Kidney (tissue), 14 donors: ENCODE data around the gene LYZ. TPM values are rescaled to one million over a fixed set of nuclear protein-coding genes. Genes with fewer than 3 reads are reported as not detected.

Source experiments
- DNase-seq, 5 donors: peaks; one replicate each; pipeline ENCODE4 v3.0.0-alpha.2; 2013 to 2020
- FAIRE-seq: peaks from 2 replicates; lab custom pipeline; 2012; peaks lifted over from hg19 to GRCh38; lab: Jason Lieb, UNC
- H3K27ac ChIP-seq, 2 donors: one replicate each; pipeline ENCODE4 v1.7.0; 2013; ENCODE audit warnings: low read depth in 2 of 2, low read length in 2 of 2, inconsistent platforms in 1 of 2
- H3K27me3 ChIP-seq: one replicate; pipeline ENCODE4 v1.7.1; 2013; ENCODE audit warnings: low read length, inconsistent platforms; ENCODE audit not compliant: control insufficient read depth, insufficient read depth
- H3K36me3 ChIP-seq, 3 donors: one replicate each; pipeline versions ENCODE4 v1.7.0 to v1.7.1; 2013; ENCODE audit warnings: low read length in 3 of 3, control low read depth in 1 of 3, inconsistent platforms in 1 of 3; ENCODE audit not compliant: insufficient read depth in 3 of 3, control insufficient read depth in 2 of 3
- H3K4me1 ChIP-seq, 3 donors: one replicate each; pipeline versions ENCODE4 v1.7.0 to v1.7.1; 2013; ENCODE audit warnings: low read length in 3 of 3, inconsistent platforms in 1 of 3, low read depth in 1 of 3; ENCODE audit not compliant: control insufficient read depth in 2 of 3, insufficient read depth in 2 of 3
- H3K4me3 ChIP-seq, 3 donors: one replicate each; pipeline versions ENCODE4 v1.7.0 to v1.8.1; 2013; ENCODE audit warnings: low read length in 3 of 3, control low read depth in 1 of 3, inconsistent platforms in 1 of 3
- H3K9ac ChIP-seq, 3 donors: one replicate each; pipeline versions ENCODE4 v1.7.0 to v1.7.1; 2013; ENCODE audit warnings: low read length in 3 of 3, control low read depth in 1 of 3, inconsistent platforms in 1 of 3
- H3K9me3 ChIP-seq, 3 donors: one replicate each; pipeline versions ENCODE4 v1.7.0 to v1.7.1; 2013; ENCODE audit warnings: low read length in 3 of 3, control low read depth in 1 of 3, inconsistent platforms in 1 of 3; ENCODE audit not compliant: control insufficient read depth in 2 of 3, insufficient read depth in 1 of 3
- CTCF ChIP-seq: IDR thresholded peaks from 3 replicates; pipeline ENCODE4 v1.5.1; 2012; ENCODE audit warnings: mild to moderate bottlenecking, moderate library complexity, borderline replicate concordance; ENCODE audit not compliant: insufficient read depth; ENCODE audit errors: extremely low read depth
- intact Hi-C: fragments of 100-400 bp; cut with DNase I; formaldehyde crosslinking; loops from one replicate; pipeline ENCODE4 v1.11.1; 2022
- polyA plus RNA-seq: library from polyadenylated mRNA; stranded (reverse); fragments of 350-450 nt; fragmentation: Illumina TruSeq; extraction: RNeasy Lipid Tissue Mini Kit (QIAGEN cat#74804); gene quantifications from one replicate; pipeline ENCODE4 v1.2.3, GENCODE V29; 2014; ENCODE audit warnings: low read depth, low replicate concordance; ENCODE audit not compliant: insufficient read depth
- total RNA-seq: library from RNA; stranded (reverse); fragmentation: NEBNext Ultra II Directional; extraction: Animal tissue kit (Norgen Biotek cat#: 25700); gene quantifications from one replicate; pipeline ENCODE4 v1.2.1, GENCODE V29; 2021
- donor health status: control.
- donor health status: control.
- donor health status: control.
- donor health status: control.
- donor health status: control.
- donor health status: DM: yes; HTN: yes; CAD: no.
- donor health status: Normal renal cell carcinoma (clear cell type).

LYZ gene
- total and polyA plus RNA-seq, 2 donors from 2014 or later = 7.1 to 70.9 TPM

- DNase-seq (no peak), FAIRE-seq (no peak)
- H3K9me3 ChIP-seq = no peaks in the 10 kb centered on the region
- H3K36me3 ChIP-seq = no peaks in the 10 kb centered on the region
- H3K27me3 ChIP-seq = no peaks in the 10 kb centered on the region
- no peak for TF ChIP-seq CTCF
- H3K27ac ChIP-seq = no peak overlapping the region
- intact Hi-C loops = no loop called here
- H3K4me3 ChIP-seq = no peak overlapping the region
- no peak overlapping the region for H3K9ac ChIP-seq
- H3K4me1 ChIP-seq = peaks cover 0 to 7% (median 0%) of the 10 kb centered on the region in 3 donors
Observed at GRCh38 chr12:69337311-69338090, 10.7 kb upstream of the LYZ start.

- H3K36me3 ChIP-seq = no peaks in the 10 kb centered on the region
- H3K27me3 ChIP-seq = no peaks in the 10 kb centered on the region
- peaks cover 0 to 7% (median 0%) of the 10 kb centered on the region in 3 donors for H3K4me1 ChIP-seq
- FAIRE-seq (no peak), DNase-seq (no peak)
- H3K4me3 ChIP-seq = no peak overlapping the region
- no peak overlapping the region for H3K9ac ChIP-seq
- no peak for TF ChIP-seq CTCF
- no peaks in the 10 kb centered on the region for H3K9me3 ChIP-seq
- H3K27ac ChIP-seq = no peak overlapping the region
- intact Hi-C loops = no loop called here
Observed at GRCh38 chr12:69338120-69338859, 9.9 kb upstream of the LYZ start.

- intact Hi-C loops = no loop called here
- Histone ChIP-seq H3K9me3 (no peaks in the 10 kb centered on the region), H3K27ac (no peak overlapping the region)
Observed at GRCh38 chr12:69338936-69339335, 9.2 kb upstream of the LYZ start.

More at GRCh38 chr12:69338936-69339335, 9.2 kb upstream of the LYZ start:
- H3K4me3 ChIP-seq = no peak overlapping the region
- H3K4me1 ChIP-seq = peaks cover 0 to 7% (median 0%) of the 10 kb centered on the region in 3 donors
- no peak for TF ChIP-seq CTCF
- no peaks in the 10 kb centered on the region for H3K27me3 ChIP-seq
- H3K9ac ChIP-seq = no peak overlapping the region
- no peaks in the 10 kb centered on the region for H3K36me3 ChIP-seq
- no peak for DNase-seq
- no peak for FAIRE-seq
